HuH-7.5 (cell line): Measurements from ENCODE around the gene GC.
A peak's percentile ranks its signal among the peaks of the same experiment; 100 is the strongest.
"Not testable (repeated sequence)": the region's sequence is repeated elsewhere in the genome, so short reads cannot be mapped to it uniquely, and the experiment has no call there.

Experiments used
- DNase-seq: peaks from one replicate; pipeline ENCODE4 v3.0.0; 2011; ENCODE audit warnings: low spot score

The GC gene

DNA sequence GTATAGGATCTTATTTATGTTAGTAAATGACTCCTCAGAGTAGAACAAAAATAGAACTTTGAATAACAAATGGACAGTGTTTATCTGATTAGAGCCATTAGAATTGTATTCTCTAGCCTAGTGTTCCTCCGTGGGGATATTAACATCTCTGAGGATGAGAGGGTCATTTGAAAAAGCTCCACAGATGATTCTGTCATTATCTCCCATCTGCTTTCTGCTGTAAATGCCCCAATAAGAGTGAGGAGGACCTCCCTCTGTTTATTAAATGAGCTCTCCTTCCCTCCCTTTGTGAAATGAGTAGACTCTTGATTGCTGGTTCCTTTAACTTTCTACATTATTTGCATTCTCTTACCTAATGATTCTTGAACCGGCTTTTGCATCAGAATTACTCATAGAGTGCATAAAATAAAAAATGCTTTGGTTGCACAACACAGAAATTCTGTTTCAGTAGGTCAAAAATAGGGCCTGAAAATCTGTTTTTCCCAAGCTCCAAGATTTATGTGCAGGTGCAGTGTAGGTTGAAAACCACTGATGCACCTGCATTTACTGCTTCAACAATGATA is 18.0 kb downstream of the GC start:
- DNase-seq: no peak

DNA sequence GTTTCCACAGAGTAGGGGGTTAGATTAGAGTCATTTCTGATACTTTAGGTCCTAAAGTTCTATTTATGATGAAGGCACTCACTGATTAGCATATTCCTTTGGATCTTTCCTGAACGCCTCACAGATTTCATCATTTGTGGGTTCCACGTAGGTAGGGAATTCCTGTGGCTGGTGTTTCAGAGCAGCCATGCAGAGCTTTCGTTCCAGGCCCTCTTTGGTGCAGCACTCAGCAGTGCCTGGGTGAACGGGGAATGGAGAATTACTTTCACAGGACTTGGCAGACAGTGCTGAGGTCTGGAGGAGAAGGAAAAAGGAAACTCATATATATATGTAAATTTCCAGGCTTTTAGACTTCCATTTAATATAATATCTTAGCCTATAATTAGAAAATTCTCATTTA is 18.5 kb downstream of the GC start:
- DNase-seq: no peak

DNA sequence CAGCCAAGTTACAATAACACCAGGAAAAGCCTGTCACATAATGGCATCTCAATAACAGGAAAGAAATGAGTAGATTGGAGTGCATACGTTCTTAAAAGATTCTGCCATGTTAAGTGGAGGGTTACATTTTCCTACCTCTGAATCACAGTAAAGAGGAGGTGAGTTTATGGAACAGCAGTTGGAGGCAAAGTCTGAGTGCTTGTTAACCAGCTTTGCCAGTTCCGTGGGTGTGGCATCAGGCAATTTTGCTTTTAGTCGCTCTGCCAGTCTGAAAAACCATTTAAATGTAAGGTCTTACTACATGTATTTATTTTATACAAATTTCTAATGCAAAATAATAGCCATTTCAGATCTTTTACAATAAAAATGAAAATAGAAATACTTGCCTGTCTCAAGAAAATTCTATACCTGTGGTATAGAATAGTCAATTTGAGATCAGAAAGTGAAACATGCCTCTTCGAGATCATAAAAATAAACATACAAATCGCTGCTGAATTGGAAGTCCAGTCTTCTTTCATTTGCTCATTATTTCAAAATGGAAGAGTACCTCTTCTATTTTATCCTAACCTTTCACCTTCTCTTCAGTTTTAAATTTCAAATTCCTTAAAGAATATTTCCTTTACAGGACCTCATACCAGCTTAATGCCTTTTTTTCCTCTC is 31.4 kb downstream of the GC start:
- no peak for DNase-seq

DNA sequence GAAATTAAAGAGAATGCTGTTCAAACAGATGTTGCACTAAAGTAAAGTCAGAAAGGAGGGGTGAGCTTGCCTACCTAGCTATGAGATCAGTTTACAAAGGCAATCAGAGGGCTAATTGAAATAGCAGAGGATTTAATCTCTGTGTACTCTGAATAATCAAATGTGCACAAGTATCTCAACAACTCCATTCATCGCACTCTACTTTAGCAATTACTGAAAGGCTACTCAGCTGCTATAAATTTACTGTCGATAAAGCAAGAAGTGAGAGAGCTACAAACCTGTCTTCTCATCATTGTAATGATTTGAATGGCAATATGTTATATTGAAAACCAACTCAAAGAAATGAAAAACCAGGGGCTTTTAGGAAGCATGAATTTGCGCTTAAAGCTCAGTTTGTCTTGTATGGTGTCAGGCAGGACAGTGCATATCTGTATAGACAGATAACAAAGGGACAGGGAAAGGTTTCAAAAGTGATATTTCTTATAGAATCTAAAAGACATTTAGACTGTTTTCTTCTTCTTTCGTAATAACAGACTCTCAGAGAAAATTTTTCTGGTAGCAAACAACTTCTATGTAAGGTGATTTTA is 34.8 kb downstream of the GC start:
- DNase-seq: no peak

DNA sequence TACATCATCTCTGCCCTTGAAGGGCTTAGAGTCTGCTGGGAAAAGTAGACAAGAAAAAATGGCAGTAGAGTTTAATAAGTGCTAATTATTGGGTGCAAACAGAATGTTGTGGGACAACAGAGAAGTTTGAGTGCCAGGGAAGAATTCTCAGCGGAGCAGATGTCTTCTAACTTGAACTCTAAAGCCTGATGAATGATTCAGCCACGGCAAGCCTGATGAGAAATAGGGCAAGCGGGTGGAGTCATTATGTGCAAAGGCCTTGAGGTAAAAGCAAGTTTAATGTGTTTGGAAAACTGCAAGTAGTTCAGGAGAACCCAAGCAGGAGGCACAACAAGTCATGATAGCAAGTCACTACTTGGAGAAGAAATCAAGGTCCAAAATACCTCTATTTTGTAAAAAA is 37.5 kb downstream of the GC start:
- no peak for DNase-seq

DNA sequence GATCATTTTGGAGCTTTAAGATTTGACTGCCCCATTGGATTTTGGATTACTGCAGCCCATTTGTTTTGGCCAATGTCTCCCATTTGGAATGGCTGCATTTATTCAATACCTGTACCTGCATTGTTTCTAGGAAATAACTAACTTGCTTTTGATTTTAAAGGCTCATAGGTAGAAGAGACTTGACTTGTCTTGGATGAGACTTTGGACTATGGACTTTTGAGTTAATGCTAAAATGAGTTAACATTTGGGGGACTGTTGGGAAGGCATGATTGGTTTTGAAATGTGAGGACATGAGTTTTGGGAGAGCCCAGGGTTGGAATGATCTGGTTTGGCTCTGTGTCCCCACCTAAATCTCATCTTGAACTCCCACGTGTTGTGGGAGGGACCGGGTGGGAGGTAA is 45.1 kb downstream of the GC start:
- not testable (repeated sequence) for DNase-seq

DNA sequence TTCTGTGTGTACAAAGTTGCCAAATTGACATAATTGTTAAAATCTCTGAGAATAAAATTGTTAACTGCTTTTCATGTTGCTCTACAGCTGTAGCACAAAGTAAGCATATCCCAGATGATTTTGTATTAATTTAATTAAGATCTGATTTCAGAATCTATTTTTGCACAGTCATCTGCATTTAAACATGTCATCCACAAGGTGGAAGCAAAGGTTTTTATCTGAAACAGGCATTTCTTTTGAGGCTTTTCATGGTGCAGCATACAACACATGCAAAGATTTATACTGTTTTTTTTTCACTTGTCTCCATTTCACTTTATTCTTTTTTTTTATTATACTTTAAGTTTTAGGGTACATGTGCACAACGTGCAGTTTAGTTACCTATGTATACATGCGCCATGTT is 51.2 kb downstream of the GC start:
- DNase-seq: no peak

DNA sequence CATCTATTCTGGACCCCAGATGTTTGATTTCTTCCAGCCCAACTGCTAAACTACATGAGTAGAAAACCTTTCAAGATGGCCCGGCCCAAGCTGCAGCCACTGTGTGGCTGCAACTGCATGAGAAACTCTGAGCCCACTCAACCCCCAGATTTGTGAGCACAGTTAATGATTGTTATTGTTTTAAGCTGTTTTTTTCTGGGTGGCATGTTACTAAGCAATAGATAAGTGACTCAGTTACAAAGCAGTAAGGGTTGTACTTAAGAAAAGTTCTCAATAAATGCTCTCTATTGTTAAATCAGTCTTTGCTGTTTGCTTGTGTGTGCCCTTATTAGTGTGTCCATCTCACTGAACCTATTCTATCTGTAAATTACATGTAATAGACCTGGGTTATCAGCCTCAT is 51.8 kb downstream of the GC start:
- DNase-seq: no peak

DNA sequence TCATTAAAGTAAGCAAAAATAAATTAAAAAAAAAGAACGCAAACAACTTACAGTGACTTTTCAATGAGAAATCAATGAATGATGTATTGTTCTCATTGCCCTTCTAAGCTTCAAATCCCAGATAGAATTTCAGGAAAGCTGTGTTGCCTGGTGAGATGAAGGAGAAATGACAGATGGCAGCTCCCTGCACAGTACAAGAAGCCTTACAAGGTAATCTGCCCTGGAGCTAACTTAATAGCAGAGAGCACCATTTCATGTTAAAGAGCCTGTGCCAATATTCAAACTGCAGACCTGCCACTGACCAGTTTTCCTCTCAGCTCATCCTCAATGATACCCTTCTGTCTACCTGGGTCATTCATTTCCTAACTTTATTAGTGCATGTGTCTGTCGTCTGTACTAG is 54.0 kb downstream of the GC start:
- DNase-seq: no peak

DNA sequence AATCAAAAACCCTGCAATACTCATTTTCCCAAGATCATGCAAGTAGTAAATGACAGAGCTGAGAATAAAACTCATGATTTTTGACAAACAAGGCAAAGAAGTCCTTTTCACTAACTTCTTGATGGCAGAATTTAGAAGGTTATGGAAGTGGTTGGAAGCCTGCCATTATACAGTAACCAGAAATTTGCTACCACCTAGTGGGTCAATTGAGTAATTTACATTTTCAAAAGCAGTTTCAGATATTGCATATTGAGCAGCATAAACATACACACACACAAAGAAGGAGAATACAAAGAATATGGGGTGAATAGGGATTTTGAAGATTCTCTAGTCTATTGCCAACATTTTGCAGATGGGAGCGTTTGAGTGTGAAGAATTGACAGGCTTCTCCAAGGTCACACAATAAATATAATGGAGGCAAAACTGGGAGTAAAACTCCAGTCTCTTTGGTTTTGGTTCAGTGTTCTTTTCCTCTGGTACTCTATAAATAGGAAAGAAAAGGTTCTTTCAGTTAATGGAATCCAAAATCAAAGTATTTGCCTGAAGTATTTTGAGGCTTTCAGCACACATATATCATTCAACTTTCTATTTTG is 70.2 kb downstream of the GC start:
- DNase-seq: peak; percentile 2

DNA sequence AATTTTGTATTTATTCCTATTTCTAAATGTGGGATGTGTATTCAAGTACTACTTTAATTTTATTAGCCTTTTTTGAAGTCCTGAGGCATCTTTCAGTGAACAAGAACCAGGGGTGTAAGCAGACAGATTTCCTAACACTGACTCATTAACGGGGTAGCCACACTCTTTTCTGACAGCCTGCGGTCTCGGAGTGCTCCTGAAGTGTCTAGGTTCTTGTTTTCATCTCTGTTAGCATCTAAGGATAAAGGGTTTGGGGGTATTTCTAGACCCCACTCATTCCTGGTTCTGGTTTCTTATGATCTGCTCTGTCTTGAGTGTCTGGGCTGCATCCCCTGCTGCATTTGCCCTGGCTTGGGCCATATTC is 71.9 kb downstream of the GC start:
- no peak for DNase-seq

DNA sequence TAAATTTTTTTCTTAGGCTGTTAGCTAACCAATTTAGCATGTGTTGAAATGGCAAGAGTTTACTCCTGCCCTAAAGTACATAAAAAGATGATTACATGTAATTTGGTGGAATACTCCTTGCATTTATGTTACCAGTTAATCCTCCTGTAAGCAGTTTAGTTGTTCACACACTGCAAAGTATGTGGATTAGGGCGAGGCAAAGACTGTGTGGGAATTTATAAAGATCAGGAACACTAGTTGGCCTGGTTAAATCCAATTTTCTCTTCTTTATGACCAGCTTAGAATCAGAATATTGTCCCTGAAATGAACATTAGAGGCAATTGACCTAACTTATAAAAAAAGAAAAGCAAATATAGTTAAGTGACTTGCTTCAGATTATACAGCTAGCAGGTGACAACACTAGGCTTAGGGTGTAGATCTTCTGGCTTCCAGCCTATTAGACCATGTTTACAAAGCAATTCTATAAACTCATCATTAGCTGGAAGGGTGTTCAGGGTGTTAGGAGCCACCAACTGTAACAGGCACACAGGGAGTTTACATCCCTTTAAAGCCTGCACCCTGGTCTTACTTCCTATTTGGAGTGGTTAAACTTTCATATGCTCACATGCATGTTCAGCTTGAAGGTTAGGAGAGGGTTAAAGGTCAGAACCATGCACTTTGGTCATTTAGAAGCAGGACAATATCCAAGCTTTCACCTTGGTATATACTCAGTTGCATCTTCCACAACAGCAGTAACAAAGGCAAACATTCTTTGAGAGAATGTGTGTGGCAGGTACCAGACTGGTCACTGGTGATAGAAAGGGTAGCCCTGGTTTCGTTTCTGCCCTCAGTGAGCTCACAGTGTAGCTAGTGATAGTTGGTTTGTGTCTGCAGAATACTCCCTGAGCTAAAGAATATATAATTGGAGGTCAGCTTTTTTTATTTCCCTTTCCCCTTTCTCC is 72.6 kb downstream of the GC start:
- DNase-seq: no peak

DNA sequence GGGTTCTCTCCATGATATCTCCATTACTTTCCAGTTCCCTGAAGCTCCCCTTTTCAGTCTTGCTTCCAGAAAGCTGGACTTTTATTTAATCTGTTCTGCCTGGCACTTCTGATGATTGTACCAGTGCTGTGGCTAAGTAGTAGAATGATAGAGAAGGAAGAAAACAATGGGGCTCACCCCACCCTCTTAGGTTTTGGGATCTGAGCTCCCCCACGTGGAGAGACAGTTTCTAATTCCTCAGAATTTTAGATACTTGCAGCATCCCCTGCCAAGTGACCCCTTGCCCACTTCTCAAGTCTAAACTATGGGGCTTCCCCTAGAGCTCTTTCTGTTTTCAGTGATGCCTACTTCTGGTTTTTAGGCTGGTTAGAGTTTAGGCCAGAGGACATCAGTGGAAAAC is 73.9 kb downstream of the GC start:
- DNase-seq: no peak

DNA sequence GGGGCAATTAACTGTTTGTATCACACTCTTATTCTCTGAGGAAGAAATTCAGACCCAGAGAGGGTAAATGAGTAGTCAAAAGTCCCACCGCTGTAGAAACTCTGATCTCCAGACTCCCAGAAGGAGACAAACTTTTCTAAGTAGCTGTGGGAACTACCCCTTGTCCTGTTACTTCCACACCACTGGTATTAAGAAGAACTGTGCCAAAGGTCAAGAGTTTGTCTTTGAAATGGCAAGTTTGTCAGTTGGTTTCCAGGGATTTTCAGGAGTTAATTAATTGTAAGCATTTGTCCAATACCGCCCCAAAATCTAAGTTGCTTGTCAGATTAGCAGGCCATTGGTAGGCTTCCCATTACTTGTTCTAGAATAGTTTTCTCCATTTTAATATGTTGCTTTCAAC is 85.7 kb downstream of the GC start:
- no peak for DNase-seq

DNA sequence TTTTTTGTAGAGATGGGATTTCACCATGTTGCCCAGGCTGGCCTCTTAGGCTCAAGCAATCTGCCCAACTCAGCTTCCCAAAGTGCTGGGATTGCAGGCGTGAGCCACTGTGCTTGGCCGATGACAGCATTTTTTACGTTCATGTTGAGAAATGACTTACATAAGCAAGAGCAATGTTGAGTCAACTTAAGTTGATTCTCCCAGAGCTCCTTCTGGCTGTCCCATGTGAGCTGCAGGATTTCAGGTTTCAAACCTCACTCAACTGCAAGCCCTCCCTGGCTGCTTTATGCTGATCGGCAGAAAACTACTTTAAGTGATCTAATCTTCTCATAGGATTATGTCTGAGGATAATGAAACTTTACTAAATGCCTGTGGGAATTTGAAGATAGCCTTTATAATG is 86.8 kb downstream of the GC start:
- DNase-seq: no peak

DNA sequence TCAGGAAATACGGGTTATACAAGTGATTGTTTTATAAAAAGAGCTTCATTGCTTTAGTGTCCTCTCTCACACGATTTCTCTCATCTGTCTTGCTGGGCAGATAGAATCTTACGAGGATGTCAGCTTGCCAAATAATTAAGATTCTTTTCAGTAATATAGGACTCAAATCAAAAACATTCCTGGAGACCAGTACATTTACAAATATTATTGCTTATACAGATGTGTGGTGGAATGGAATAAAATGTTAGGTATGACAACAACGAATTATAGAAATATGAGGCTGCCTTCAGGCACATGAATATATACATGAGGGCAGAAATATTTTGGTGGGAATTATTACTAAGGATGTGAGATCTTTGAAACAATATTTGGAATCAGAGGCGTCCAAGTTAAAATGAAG is 88.9 kb downstream of the GC start:
- no peak for DNase-seq

DNA sequence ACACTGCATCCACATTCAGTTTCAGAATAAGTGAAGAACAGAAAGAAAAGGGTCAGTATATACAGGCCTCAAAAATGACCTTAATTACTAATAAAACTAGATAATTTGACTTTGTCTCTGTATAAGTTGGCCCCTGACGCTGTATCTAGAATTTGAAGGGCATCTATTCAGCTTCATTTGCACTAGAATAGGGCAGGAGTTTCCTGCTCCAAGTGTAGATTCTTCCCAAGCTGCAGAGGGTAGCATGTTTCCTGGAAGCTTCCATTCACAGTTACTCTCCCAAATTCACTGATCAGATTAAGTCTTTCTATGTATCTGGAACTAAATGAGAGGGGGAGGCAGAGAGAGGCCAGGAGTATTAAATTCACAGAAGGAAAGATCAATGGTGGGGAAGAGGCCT is 90.9 kb downstream of the GC start:
- DNase-seq: no peak

DNA sequence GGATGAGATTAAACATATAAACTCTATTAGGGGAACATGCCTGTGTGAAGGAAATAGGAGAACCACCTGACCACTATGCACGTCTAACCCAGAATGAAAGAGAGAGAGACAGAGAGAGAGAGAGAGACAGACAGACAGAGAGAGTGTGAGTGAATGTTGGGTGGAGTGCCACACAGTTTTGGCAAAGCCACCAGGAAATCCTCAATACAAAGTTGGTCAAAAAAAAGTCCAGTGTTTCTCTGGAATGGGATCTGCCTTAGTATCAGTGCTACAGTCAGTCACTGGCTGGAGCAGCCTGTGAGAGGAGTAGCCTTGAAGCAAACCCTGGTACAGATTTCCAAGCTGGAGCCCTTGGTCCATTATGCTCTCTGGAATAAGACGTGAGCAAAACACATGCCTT is 91.7 kb downstream of the GC start:
- DNase-seq: no peak
